Ammon's horn (tissue), 1 donor: ENCODE data around the gene EVI2A.

Experiments
- DNase-seq: peaks from one replicate; pipeline ENCODE4 v3.0.0-alpha.2; 2016; ENCODE audit warnings: low spot score

The EVI2A gene

GRCh38 chr17:31273516-31273915 lies 47.9 kb downstream of the EVI2A start:
- no peak for DNase-seq

- no peak for DNase-seq
Measured at GRCh38 chr17:31272803-31273202, 48.6 kb downstream of the EVI2A start.

GRCh38 chr17:31272236-31272635 lies 49.2 kb downstream of the EVI2A start:
- no peak for DNase-seq

- peak; percentile 7 for DNase-seq
Measured at GRCh38 chr17:31269578-31269983, 51.8 kb downstream of the EVI2A start.

GRCh38 chr17:31269036-31269577 lies 52.3 kb downstream of the EVI2A start:
- no peak for DNase-seq
